ENCODE measurements around the gene JDP2.

DNA sequence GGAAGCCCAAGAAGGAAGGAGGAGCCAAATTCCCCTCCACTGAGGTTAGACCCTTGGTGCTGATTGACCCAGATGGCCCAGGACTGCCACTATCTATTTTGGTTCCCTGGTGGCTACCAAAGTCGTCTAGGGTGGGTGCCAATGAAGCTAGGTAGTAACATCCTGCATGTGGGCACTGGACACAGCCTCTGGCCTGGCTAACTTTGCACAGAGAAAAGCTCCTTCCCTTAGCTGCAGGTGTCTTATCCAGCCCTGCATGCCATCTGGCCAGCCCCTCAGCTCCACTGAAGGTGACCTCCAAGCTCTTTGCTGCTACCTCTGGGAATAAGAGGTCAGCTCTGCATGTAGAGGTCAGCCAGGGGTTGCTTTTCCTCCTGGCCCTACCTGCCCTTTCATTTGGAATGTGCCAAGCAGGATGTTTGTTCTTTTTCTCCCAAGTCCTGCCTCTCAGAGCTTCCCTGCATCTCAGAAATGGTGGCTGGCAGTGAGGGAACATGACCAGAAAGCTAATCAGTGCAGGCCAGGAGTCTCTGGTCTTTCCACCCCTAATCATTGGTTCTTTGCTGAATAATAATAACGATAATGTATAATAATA, 34.0 kb downstream of the JDP2 start:
- TF ChIP-seq, protein P1, sequence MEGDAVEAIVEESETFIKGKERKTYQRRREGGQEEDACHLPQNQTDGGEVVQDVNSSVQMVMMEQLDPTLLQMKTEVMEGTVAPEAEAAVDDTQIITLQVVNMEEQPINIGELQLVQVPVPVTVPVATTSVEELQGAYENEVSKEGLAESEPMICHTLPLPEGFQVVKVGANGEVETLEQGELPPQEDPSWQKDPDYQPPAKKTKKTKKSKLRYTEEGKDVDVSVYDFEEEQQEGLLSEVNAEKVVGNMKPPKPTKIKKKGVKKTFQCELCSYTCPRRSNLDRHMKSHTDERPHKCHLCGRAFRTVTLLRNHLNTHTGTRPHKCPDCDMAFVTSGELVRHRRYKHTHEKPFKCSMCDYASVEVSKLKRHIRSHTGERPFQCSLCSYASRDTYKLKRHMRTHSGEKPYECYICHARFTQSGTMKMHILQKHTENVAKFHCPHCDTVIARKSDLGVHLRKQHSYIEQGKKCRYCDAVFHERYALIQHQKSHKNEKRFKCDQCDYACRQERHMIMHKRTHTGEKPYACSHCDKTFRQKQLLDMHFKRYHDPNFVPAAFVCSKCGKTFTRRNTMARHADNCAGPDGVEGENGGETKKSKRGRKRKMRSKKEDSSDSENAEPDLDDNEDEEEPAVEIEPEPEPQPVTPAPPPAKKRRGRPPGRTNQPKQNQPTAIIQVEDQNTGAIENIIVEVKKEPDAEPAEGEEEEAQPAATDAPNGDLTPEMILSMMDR (IDR thresholded peaks at IDR 0.05), result no peak
- TF ChIP-seq EP300 (IDR thresholded peaks at IDR 0.05) (no peak), POLR2A (IDR thresholded peaks at IDR 0.05) (no peak)
